Neutrophil (primary cell): ENCODE measurements around the gene MRPL58.
A peak's percentile ranks its signal among the peaks of the same experiment; 100 is the strongest.

Source experiments
- H3K27ac ChIP-seq: fragments of 200-600 bp; sonication (generic); 2 replicates; pipeline ENCODE4 v1.5.1; 2016; ENCODE audit warnings: mild to moderate bottlenecking, moderate library complexity
- H3K27me3 ChIP-seq: fragments of 200-600 bp; sonication (generic); 2 replicates; pipeline ENCODE4 v1.6.0; 2016; ENCODE audit warnings: mild to moderate bottlenecking
- H3K36me3 ChIP-seq: fragments of 200-600 bp; sonication (generic); 2 replicates; pipeline ENCODE4 v1.5.1; 2017
- H3K4me1 ChIP-seq, 2 experiments: fragments of 200-600 bp in 1 of 2; sonication (generic) in 1 of 2; 1 replicate in 1 of 2; 2 replicates in 1 of 2; pipeline versions ENCODE4 v1.5.1 to v1.6.1; 2013 to 2016; ENCODE audit warnings: low read depth in 1 of 2, low read length in 1 of 2, mild to moderate bottlenecking in 1 of 2, moderate library complexity in 1 of 2; ENCODE audit not compliant: control insufficient read depth in 1 of 2, insufficient read depth in 1 of 2
- H3K4me3 ChIP-seq, 2 experiments: fragments of 200-600 bp in 1 of 2; sonication (generic) in 1 of 2; 1 replicate in 1 of 2; 2 replicates in 1 of 2; pipeline ENCODE4 v1.5.1; 2013 to 2016; ENCODE audit warnings: low read depth in 1 of 2, low read length in 1 of 2, mild to moderate bottlenecking in 1 of 2, moderate library complexity in 1 of 2
- H3K9me3 ChIP-seq: fragments of 200-600 bp; sonication (generic); 2 replicates; pipeline ENCODE4 v1.5.1; 2016
- TF ChIP-seq, protein P1 (sequence below): fragments of 200-600 bp; sonication (generic); IDR thresholded peaks from 2 replicates; pipeline ENCODE4 v1.5.1; 2016; ENCODE audit warnings: antibody characterized with exemption

The MRPL58 gene

DNA sequence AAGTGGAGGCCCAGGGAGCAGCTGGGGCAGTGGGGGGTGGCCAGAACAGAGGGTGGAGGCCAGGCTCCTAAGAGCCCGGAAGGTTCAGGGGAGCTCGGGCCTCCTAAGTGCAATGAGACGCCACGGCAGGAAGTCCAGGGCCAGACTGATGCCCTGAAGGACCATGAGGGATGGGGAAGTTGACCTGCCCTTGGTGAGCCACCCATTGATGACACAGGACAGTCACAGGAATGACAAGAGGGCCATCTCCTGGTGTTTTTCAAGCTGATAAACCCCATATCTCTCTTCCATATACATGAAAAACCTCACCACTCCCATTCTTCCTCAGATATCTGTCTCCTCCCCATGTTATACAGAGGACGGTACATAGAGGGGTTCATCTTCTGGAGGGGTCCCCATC is 5.8 kb upstream of the MRPL58 start:
- Histone ChIP-seq H3K27ac (no peak overlapping the region), H3K9me3 (no peaks in the 10 kb centered on the region), H3K27me3 (no peaks in the 10 kb centered on the region), H3K36me3 (no peaks in the 10 kb centered on the region), H3K4me1 (peaks cover 7 to 11% of the 10 kb centered on the region in 2 experiments), H3K4me3 (no peak overlapping the region)
- TF ChIP-seq, protein P1, sequence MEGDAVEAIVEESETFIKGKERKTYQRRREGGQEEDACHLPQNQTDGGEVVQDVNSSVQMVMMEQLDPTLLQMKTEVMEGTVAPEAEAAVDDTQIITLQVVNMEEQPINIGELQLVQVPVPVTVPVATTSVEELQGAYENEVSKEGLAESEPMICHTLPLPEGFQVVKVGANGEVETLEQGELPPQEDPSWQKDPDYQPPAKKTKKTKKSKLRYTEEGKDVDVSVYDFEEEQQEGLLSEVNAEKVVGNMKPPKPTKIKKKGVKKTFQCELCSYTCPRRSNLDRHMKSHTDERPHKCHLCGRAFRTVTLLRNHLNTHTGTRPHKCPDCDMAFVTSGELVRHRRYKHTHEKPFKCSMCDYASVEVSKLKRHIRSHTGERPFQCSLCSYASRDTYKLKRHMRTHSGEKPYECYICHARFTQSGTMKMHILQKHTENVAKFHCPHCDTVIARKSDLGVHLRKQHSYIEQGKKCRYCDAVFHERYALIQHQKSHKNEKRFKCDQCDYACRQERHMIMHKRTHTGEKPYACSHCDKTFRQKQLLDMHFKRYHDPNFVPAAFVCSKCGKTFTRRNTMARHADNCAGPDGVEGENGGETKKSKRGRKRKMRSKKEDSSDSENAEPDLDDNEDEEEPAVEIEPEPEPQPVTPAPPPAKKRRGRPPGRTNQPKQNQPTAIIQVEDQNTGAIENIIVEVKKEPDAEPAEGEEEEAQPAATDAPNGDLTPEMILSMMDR = no peak

DNA sequence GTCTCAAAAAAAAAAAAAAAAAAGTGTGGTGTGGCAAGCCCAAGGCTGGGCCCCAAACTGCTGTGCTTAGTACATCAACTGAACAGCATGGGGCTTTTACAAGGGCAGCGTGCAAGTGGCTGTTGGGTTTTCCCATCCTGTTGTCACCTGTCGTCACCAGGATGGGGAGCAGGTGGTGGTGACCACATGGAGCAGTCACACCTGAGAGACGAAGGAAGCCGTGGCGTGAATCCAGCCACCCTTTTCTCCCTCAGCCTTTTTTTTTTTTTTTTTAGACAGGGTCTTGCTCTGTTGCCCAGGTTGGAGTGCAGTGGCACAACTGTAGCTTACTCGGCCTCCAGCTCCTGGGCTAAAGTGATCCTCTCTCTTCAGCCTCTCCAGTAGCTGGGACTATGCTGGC is 4.1 kb upstream of the MRPL58 start:
- Histone ChIP-seq H3K27ac (no peak overlapping the region), H3K36me3 (no peaks in the 10 kb centered on the region), H3K4me3 (no peak overlapping the region), H3K27me3 (no peaks in the 10 kb centered on the region), H3K4me1 (peaks cover 13 to 14% of the 10 kb centered on the region in 2 experiments), H3K9me3 (no peaks in the 10 kb centered on the region)
- TF ChIP-seq, protein P1 = no peak

DNA sequence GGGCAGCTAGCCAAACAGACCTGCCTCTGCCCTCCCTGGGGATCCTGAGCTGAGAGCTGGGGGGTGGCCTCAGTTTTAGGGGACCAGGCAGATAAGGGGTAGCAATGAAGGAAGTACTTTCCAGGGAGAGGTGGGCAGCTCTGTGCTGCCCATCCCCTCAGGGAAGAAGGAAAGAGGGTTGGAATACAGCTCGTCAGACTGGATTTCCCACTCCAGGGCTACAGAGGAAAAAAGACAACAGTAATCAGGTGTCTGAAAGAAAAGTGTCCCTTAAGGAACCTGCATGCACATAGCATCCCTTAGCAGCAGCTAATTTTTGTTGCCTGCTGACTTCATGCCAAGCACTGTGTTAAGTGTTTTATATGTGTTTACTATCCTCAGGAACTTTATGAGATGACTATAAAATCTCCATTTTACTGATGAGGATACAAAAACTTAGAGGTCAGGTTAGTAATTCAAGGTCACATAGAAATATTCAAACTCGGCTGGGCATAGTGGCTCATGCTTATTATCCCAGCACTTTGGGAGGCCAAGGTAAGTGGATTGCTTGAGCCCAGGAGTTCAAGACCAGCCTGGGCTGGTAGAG is 3.2 kb upstream of the MRPL58 start:
- H3K9me3 ChIP-seq = no peaks in the 10 kb centered on the region
- no peak overlapping the region for H3K4me3 ChIP-seq
- peaks cover 16 to 18% of the 10 kb centered on the region in 2 experiments for H3K4me1 ChIP-seq
- H3K27ac ChIP-seq = no peak overlapping the region
- TF ChIP-seq, protein P1 = no peak
- no peaks in the 10 kb centered on the region for H3K36me3 ChIP-seq
- H3K27me3 ChIP-seq = no peaks in the 10 kb centered on the region

DNA sequence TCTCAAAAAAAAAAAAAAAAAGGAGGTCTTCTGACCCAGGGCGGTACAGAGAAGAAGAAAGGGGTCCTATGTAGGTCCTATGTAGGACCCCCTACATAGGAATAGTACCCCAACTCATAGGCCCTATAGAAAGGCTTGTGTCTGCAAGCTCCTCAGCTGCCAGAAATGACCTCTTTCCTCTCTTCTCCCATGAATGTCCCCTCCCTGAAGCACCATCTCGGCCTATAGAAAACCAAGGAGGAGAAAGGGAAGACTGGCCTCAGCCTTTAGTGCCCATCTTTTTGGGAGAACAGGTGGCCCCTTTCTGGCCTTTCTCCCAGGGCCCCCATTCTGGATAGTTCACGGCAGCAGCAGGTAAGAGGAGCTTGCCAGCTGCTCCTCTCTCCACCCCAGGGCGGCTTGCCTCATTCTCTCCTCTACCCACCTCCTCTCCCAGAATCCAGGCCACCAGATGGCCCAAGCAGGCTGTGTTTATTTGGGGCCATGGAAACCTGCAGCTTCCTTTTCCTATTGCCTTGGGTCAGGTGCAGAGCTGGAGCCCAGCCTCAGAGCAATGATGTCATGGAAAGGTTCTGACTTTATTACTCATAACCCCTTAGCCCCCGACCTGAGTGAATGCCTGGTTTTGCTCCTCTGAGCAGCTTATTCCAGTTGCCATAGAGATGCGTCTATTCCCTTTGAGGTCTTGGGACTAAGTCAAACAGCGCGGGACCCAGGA is 1.6 kb upstream of the MRPL58 start:
- Histone ChIP-seq H3K4me1 (peaks cover 16 to 18% of the 10 kb centered on the region in 2 experiments), H3K27me3 (no peaks in the 10 kb centered on the region), H3K9me3 (no peaks in the 10 kb centered on the region), H3K27ac (no peak overlapping the region), H3K4me3 (no peak overlapping the region), H3K36me3 (no peaks in the 10 kb centered on the region)
- TF ChIP-seq, protein P1 = no peak

DNA sequence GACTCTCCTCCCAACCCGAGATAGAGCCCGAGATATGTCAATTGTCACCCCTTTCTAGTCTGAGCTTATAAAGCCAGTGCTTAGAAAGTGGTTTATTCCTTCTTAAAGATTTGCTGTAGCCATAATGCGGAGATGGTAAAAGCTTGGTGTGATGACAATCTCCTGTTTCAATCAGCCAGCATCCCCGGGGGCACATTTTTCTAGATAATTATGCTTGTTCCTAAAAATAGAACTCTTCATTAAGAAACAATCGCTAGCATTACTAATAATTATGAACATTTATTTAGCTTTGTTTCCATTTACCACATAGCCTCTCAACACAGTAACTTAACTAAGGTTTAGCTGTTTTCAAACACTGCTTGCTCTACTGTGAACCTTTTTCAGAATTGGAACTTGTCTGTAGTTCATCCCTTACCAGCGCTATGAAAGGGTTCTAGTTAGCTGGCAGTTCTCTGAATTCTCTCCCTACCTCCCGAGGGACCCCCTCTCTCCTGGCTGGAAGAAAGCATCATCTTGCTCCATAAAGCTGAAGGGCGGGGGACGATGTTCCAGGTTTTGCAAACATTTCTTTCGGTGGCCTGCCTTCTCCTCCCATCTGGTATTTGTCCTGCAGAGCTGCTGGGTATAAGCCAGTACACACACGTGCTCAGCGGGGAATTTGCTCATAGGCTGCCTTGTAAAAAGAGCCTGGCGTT is 922 bp upstream of the MRPL58 start:
- Histone ChIP-seq H3K36me3 (no peaks in the 10 kb centered on the region), H3K27me3 (no peaks in the 10 kb centered on the region), H3K4me1 (peaks cover 16 to 18% of the 10 kb centered on the region in 2 experiments), H3K9me3 (no peaks in the 10 kb centered on the region), H3K27ac (no peak overlapping the region), H3K4me3 (peak overlapping the region; percentile 71 to 91)
- TF ChIP-seq, protein P1 = no peak
